Stimulated activated CD4-positive, alpha-beta T cell treated with anti-CD3 and anti-CD28 coated beads, Interleukin-4, amount 100 ng/mL, for 48 hours (primary cell): ENCODE results near the gene CIRBP.

Experiments used
- DNase-seq, 2 donors: peaks; one replicate each; pipeline ENCODE4 v3.0.0-alpha.2; 2020; ENCODE audit warnings: low read depth in 2 of 2

CIRBP gene

GRCh38 chr19:1278713-1279660 is 9.9 kb downstream of the CIRBP start:
- no peak for DNase-seq

- peak; percentile 68 to 74 for DNase-seq
Measured at GRCh38 chr19:1279782-1280341, 10.7 kb downstream of the CIRBP start.

- DNase-seq = no peak
Measured at GRCh38 chr19:1280636-1281568, 11.8 kb downstream of the CIRBP start.

- no peak for DNase-seq
Measured at GRCh38 chr19:1281569-1282287, 12.6 kb downstream of the CIRBP start.

GRCh38 chr19:1282588-1283206 is 13.6 kb downstream of the CIRBP start:
- DNase-seq = no peak

GRCh38 chr19:1283207-1283916 is 14.2 kb downstream of the CIRBP start:
- DNase-seq = no peak

GRCh38 chr19:1283917-1284292 is 14.8 kb downstream of the CIRBP start:
- DNase-seq = no peak

GRCh38 chr19:1284293-1284978 is 15.3 kb downstream of the CIRBP start:
- no peak for DNase-seq

GRCh38 chr19:1284979-1285736 is 16.0 kb downstream of the CIRBP start:
- DNase-seq = no peak

- DNase-seq = no peak
Measured at GRCh38 chr19:1285737-1286360, 16.7 kb downstream of the CIRBP start, which contains the start of gene EFNA2. Gene EFNA2 (plus strand): TSS chr19:1285873. CDS start chr19:1286169, 296 bp downstream.

- no peak for DNase-seq
Measured at GRCh38 chr19:1286487-1287353, 17.6 kb downstream of the CIRBP start.

- DNase-seq = no peak
Measured at GRCh38 chr19:1287354-1288225, 18.5 kb downstream of the CIRBP start.

GRCh38 chr19:1288226-1288612 is 19.1 kb downstream of the CIRBP start:
- DNase-seq = no peak

- DNase-seq = no peak
Measured at GRCh38 chr19:1288833-1289685, 19.9 kb downstream of the CIRBP start.

GRCh38 chr19:1289686-1290025 is 20.5 kb downstream of the CIRBP start:
- DNase-seq = no peak
